Measurements from ENCODE around the gene NKX1-1. TPM values are rescaled to one million over a fixed set of nuclear protein-coding genes. Genes with fewer than 3 reads are reported as not detected.

Gene NKX1-1
- total RNA-seq, 1 donor from 2014 or later = not detected

GRCh38 chr4:1417522-1418390 is 11.5 kb upstream of the NKX1-1 start:
- intact Hi-C loops (cut with micrococcal nuclease) = no loop called here

GRCh38 chr4:1416948-1417260 is 10.7 kb upstream of the NKX1-1 start:
- intact Hi-C loops (cut with micrococcal nuclease) = no loop called here

GRCh38 chr4:1416051-1416947 is 10.1 kb upstream of the NKX1-1 start:
- intact Hi-C loops (cut with micrococcal nuclease) = no loop called here

GRCh38 chr4:1415681-1415981 is 9.4 kb upstream of the NKX1-1 start:
- intact Hi-C loops (cut with micrococcal nuclease) = no loop called here

GRCh38 chr4:1414831-1415680 is 8.8 kb upstream of the NKX1-1 start:
- intact Hi-C loops (cut with micrococcal nuclease) = no loop called here

- intact Hi-C loops (cut with micrococcal nuclease) = no loop called here
These were observed 7.6 kb upstream of the NKX1-1 start for GRCh38 chr4:1413687-1414479.

- intact Hi-C loops (cut with micrococcal nuclease) = no loop called here
These were observed 7.0 kb upstream of the NKX1-1 start for GRCh38 chr4:1413204-1413663.

- intact Hi-C loops (cut with micrococcal nuclease) = no loop called here
These were observed 6.3 kb upstream of the NKX1-1 start for GRCh38 chr4:1412376-1413203.

GRCh38 chr4:1411436-1412375 is 5.5 kb upstream of the NKX1-1 start:
- intact Hi-C loops (cut with micrococcal nuclease) = no loop called here

- intact Hi-C loops (cut with micrococcal nuclease) = no loop called here
These were observed 4.5 kb upstream of the NKX1-1 start for GRCh38 chr4:1410491-1411325.

GRCh38 chr4:1409491-1410425 is 3.5 kb upstream of the NKX1-1 start:
- intact Hi-C loops (cut with micrococcal nuclease) = no loop called here

GRCh38 chr4:1409079-1409478 is 2.8 kb upstream of the NKX1-1 start:
- intact Hi-C loops (cut with micrococcal nuclease) = no loop called here

GRCh38 chr4:1408418-1408817 is 2.2 kb upstream of the NKX1-1 start:
- intact Hi-C loops (cut with micrococcal nuclease) = no loop called here

- intact Hi-C loops (cut with micrococcal nuclease) = no loop called here
These were observed 1.6 kb upstream of the NKX1-1 start for GRCh38 chr4:1407657-1408333.

- intact Hi-C loops (cut with micrococcal nuclease) = no loop called here
These were observed 877 bp upstream of the NKX1-1 start for GRCh38 chr4:1406981-1407656.
